IPS-NIHi7 (cell line): ENCODE data around the gene MAPKBP1.
"Not testable (repeated sequence)": the region's sequence is repeated elsewhere in the genome, so short reads cannot be mapped to it uniquely, and the experiment has no call there.

Experiments
- DNase-seq: peaks from one replicate; pipeline ENCODE4 v3.0.0; 2012; ENCODE audit warnings: mixed read lengths; ENCODE audit errors: extremely low spot score

MAPKBP1 gene

DNA sequence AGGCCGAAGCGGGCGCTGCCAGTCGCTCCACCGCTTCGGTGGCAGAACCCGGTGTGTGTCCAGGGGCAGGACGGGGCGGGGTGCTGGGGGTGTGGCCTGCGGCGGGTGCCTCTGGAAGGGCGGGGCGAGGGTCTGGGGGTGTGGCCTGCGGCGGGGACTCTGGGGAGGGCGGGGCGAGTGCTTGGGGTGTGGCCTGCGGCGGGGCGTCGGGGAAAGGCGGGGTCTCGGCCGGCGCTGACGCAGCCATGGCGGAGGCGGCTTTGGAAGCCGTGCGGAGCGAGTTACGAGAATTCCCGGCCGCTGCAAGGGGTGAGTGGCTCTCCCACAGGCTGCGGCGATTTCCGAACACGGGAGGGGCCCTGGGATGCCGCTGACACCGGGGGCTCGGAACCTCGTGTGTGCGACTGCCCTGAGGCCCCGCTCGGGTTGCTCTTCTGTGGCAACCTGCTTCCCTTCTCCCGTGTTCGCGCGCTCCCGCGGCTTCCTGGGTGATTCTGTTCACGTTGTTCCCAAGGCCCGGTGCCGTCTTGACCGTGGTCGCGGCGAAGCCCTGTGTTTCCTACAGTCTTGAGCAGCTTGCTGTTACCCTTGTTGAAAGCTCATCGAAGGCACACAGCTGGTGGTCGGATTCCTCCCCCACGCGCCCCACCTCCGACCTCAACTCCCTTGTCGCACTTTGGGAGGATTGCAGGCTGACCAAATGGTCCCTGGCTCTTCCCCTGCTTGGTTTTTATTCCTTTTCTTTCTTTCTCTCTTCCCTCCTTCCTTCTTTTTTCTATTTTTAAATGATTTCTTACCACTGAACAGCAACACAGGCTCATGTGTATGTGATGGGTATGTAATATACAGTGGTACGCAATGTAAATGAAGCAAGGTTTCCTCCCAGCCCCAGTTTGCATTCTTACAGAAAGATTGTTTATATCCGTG, 53.9 kb downstream of the MAPKBP1 start, which contains the start of gene JMJD7:
JMJD7 (plus strand) TSS at position 213 of the 927 bp plus-strand sequence; CDS start at position 246, 33 bp downstream.
- peak; percentile 100 for DNase-seq

DNA sequence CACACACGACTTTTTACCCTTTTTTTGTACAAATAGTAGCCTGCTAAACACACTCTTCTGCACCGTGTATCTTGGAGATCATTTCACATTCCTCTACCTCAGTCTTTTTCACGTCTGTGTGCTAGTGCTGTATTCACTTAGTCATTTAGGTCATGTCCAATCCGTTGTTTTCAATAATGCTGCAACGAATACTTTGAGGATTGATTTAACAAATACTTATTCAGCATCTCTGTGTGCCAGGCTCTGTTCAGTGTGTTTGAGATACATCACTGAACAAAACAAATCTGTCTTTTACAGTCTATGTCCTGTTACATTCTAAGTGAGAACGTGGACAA, 54.5 kb downstream of the MAPKBP1 start:
- DNase-seq: no peak

DNA sequence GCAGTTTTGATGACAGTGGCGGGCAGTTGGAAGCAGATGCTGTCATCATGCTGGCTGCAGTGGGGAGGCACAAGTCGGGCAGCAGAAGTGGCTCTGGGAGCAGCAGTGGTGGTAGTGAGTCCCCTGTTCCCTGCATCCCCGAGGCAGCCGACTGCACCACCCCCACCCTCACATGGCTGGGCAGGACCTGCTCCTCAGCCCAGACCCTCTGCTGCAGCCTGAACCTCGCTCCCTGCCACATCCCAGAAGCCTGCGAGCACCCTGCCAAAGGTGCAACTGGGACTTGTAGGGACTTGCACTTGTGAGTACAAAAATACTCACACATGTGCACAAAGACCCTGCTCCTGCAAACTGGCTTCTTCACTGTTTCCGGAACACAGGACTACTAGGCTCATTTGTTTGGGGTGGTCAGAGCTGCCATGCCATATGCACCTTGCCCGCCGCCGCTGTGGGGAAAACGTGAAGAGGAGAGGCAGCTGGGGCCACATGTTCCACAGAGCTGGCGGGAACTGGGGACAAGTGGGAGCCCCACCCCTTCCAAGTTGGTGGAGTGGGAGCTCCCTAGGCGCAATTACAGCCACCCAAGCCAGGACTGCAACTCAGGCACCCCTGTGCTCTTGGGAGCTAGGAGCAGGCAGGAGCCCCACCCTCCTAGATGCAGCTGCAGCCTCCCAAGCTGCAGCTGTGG, 55.8 kb downstream of the MAPKBP1 start:
- DNase-seq: no peak

DNA sequence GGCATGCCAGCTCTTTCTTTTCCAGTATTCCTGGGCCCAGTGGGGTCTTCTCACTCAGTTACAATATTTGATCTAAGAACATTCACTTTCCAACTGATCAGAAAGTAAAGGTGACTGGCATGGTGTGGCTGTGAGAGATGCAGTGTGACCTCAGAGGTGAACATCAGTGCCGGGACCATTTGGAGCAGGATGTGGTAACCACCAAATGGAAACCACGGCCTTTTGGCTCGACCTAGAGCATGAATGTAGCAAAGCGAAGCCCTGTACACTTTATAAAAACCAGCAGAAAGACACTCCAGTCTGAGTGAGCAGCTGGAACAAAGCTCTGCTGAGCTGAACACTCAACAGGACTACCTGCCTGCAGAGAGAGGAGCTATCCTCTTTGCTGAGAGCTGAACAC, 57.0 kb downstream of the MAPKBP1 start:
- DNase-seq: not testable (repeated sequence)

DNA sequence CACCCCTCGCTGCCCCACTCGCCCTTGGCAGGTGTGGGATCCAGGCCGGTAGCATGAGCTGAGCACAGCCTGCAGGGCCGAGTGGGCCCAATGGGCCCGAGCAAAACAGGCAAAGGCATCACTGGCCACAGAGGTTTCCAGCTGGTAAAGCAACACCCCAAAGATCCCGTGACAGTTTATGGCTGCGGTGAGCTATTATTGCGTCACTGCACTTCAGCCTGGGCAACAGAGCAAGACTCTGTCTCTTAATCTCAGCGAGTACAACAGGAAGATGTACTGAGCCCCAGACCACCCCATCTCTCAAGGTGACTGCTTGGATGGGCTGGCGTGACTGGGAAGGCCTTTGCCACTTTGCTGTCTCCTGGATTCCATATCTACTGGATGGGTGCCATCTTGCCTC, 57.9 kb downstream of the MAPKBP1 start:
- no peak for DNase-seq

DNA sequence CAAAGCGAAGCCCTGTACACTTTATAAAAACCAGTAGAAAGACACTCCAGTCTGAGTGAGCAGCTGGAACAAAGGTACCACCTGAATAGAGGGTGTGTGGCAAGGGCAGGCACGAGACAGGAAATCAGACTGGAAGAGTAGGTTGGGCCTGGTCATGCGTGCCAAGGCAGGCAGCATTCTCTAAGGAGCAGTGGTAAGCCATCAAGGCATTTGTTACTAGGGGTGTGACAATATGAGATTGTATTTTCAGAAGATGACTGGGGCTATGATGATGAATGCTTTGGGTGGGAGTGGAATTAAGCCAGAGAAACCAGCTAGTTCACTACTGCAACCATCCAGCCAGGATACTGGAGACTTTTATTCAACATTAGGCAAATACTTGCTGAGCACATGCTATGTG, 58.6 kb downstream of the MAPKBP1 start:
- no peak for DNase-seq

DNA sequence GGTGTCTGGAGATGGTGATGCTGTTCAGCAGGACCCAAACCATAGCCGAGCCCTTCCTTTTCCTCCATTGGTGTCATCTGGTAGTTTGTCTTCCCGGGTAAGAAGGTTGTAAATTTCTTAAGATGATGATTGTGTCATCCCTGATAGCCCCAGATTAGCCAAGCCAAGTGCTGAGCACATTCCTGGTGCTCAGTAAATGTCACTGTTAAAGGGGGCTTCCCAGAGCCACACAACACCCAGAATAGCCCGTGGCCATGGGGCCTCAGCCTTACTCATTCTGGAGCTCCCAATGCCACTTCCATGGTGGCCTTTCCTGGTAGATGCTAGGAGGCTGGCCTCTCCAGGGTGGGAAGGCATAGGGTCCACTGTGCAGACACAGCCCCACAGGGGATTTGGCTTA, 59.8 kb downstream of the MAPKBP1 start:
- no peak for DNase-seq

DNA sequence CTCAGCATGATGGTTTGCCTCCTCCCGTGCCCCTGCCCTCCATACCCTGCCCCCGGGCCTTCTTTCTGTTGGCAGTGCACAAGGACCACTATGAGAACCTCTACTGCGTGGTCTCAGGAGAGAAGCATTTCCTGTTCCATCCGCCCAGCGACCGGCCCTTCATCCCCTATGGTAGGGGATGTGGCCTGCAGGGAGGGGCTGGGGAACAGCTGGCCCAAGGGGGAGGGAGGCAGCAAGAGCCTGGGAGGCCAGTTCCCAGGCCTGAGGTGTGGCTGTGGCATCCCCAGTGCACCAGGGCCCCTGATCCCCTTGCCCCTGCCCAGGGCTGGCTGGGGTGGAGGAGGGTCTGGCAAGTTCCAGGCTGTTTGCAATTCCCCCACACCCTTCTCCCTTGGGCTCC, 61.8 kb downstream of the MAPKBP1 start:
- no peak for DNase-seq

DNA sequence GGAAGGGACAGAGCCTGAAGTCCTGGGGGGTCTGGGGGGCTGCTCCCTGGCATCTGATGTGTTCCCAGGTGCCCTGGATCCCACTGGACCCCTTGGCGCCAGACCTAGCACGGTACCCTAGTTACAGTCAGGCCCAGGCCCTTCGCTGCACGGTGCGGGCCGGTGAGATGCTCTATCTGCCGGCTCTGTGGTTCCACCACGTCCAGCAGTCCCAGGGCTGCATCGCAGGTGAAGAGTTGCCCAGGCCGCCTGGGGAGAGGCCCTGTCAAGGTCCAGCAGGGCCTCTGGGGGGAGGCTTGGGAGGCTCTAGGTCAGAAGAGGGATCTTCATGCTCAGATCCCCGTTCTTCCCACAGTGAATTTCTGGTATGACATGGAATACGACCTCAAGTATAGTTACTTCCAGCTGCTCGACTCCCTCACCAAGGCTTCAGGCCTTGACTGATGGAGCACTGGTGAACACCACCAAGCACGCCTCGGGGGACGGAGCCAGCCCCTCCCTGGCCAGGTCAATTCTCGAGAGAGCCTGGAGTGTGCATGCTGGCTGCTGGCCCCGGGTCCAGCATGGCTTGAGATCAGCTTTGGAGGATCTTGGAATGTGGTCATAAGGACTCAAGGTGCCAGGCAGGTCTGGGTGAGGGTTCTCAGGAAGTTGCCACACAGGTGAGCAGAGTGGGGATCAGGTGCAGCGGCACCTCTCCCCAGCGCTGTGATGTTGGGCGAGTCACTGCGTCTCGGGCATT, 62.6 kb downstream of the MAPKBP1 start:
- DNase-seq: no peak

DNA sequence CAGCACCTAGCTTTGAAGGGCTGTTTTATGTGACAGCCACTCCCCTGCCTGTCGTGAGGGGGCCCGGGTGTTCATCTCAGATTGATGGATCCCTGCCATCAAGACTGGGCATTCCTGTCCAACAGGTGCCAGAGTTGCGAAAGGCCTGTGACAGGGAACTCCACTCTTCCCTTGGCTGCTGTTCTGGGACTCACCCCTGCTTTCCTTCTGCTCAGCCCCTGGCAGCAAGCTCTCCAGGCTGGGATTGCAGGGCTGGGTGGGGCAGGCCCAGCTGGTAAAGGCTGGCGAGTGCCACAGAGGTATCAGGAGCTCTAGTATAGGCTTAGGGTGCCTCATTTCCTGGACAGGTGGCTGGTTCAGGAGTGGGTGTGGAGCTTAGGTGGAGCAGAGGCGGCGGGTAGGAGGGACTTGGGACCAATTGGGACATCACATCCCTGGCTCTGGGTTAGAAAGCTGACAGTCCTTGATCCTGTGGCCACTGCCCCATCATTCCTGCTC, 64.2 kb downstream of the MAPKBP1 start, which contains the start of gene PLA2G4B:
PLA2G4B (plus strand) TSS at position 448 of the 498 bp plus-strand sequence. CDS start 67 bp downstream, outside the sequence.
- DNase-seq: no peak

DNA sequence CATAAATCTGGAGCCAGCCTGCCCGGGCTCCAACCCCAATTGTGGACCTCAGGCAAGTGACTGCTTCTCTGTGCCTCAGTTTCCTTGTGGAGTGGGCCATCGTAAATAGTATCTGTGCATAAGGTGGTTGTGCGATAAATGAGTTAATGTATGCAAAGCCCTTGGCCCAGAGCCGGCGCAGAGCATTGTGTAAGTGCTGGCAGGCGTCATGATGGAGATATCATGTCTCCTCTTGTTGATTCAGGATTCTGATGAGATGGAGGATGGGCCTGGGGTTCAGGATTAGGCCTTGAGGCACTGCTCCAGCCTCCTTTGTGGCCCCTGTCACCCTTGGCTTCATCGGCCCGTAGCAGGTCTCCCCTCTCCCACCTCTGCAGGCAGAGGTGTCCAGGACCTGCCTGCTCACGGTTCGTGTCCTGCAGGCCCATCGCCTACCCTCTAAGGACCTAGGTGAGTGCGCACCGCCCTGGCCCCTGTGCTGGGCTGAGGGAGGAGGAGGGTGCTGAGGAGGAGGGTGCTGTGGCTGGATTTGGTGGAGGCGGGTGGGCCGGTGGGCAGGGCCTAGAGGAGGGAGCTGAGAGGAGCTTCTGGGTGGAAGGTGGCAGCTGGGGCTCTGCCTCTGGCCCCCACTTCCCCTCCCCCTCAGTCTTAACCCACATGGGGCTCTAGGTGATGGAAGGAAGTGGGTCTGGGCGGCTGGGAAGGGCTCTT, 65.7 kb downstream of the MAPKBP1 start:
- DNase-seq: no peak

DNA sequence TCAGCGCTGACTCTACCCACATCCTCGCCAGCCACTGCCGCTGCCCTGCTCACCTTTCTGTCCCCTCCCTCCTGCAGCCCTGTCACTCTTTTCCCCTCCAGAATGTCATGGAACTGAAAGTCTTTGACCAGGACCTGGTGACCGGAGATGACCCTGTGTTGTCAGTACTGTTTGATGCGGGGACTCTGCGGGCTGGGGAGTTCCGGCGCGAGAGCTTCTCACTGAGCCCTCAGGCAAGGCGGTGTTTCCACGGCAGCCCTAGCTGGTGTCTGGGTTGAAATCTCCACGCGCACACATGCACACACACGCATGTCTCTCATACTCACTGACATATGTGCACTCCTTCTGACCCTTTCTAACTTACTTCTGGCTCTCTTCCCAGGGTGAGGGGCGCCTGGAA, 66.4 kb downstream of the MAPKBP1 start:
- no peak for DNase-seq

DNA sequence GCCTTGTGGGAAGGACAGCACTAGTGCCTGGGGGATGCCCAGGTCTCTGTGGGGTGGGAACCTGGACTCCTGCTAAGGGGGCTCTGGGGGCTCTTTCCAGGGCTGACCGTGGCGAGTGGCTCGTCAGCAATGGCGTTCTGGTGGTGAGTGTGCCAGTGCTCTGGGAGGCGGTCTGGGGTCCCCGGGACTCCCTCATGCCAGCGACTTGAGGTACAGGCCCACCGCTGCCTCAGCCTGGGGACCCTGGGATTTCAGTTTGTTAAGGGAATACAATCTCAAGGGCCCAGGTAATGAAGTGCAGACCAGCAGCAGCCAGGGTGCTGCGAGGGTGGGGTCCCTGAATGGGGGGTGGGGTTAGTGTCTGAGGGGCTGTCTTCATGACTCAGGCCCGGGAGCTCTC, 66.8 kb downstream of the MAPKBP1 start:
- DNase-seq: no peak

DNA sequence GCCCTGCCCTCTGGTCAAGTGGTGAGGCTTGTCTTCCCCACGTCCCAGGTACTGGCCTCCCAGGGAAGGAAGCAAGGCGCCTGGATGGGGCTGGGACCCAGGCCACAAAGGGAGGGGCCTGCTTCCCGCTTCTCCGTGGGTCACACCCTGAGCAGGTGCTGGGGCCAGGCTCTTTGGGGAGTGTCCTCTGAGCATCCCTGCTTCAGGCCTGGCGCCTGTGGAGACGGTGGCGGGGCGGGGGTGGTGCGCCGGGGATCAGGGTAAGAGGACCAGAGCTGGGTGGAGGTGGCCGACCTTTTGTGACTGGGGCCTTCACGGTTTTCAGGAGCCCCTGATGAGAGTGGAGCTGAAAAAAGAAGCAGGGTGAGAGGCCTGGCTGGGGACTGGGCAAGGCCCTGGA, 67.9 kb downstream of the MAPKBP1 start:
- DNase-seq: no peak

DNA sequence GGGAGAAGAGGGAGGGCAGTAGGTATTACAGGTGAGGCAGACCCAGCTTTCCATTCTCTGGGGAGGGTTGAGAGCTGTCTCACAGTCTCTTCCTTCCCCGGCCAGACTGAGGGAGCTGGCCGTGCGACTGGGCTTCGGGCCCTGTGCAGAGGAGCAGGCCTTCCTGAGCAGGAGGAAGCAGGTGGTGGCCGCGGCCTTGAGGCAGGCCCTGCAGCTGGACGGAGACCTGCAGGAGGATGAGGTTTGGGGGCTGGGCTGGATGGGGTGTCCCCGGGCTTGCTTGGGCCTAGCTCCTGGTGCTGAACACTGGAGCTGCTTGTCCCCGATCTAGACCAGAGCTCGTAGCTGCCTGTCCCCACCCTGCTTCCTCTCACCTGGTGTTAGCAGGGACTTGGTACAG, 69.3 kb downstream of the MAPKBP1 start:
- DNase-seq: no peak

DNA sequence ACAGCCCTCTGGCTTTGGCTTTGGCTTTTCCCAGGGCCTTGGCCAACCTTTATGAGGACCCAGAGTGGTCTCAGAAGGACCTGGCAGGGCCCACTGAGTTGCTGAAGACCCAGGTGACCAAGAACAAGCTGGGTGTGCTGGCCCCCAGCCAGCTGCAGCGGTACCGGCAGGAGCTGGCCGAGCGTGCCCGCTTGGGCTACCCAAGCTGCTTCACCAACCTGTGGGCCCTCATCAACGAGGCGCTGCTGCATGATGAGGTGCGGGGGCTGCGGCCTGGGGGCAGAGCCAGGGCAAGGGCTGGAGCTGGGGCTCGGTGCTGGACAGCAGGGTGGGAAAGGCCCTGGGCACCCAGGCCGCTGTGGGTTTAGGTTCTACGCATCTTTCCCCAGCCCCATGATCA, 70.5 kb downstream of the MAPKBP1 start:
- DNase-seq: no peak

DNA sequence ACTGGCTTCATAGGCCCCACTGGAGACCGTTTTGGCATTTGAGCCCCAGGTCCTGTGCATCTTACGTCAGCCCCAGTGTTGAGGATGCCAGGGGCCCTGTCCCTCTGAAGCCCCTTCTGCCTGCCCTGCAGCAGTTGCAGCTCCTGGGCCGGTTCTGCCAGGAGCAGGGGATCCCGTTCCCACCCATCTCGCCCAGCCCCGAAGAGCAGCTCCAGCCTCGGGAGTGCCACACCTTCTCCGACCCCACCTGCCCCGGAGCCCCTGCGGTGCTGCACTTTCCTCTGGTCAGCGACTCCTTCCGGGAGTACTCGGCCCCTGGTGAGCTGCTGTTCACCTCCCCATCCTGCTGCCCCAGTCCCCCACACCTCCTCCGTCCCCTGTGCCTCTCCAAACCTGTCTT, 72.9 kb downstream of the MAPKBP1 start:
- no peak for DNase-seq

DNA sequence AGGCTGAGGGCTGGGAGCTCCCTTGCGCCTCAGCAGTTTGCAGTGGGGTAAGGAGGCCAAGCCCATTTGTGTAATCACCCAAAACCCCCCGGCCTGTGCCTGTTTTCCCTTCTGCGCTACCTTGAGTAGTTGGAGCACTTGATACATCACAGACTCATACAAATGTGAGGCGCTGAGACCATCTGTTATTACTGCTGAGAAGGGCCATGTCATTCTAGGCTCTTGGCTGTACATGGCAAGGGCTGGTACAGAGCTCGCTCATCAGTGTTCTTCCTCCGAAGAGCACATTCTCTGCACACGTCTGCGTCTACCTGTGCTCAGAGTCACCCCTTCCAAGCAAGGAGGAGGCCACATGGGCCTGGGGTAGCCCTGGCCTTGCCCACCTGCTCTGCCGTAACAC, 73.7 kb downstream of the MAPKBP1 start:
- no peak for DNase-seq

DNA sequence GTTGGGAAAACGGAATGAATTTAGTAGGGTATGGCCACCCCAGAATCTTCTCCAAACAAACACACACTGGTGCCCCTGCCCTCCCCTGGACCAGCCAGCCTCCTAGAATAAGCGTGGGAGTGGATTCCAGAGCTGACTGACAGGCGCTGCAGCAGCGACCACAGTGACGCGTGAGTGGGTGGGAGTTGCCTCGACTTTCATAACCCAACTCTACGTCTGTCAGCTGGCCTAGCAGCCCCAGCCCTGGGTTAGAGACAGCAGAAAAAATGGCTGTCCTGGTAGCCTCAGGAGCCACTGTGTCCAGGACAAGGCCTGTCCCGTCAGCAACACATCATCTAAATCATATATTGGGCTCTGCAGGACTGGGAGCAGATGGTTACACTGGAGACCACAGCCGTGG, 74.3 kb downstream of the MAPKBP1 start:
- no peak for DNase-seq

DNA sequence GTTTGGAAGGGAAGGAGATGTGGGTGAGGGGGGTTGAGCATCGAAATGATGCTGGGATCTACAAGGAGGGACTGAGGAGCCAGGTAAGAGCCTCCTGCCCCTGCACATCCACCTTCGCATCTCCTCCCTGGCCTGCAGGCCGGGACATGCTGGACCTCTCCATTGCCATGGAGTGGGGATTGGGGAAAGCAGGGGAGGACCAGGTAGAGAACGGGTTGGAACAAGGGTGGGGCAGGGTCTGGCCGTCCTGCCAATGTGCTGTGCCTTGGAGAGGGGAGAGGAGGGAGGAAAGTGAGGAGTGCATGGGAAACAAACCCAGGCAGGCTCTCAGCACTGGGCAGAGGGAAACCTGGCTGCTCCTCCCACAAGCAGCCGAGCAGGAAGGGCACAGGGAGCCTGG, 74.9 kb downstream of the MAPKBP1 start:
- no peak for DNase-seq

DNA sequence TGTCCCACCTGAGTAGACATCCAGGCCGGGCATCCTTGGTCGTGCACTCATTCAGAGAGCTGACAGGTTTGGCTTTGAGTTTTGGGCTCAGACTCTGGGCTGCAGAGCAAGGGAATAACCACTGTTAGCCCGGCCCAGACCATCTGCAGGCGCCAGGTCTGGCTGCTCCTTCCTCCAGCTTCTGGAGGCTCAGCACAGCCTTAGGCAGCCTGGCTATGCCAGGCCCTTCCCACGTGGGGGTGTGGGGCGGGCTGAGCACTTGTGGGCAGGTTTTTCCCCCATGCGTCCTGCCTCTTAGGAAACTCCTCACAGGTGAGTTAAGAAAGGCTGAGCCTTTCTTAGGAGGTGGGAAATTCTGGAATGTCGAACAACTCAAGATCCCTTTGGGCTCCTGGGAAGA, 75.6 kb downstream of the MAPKBP1 start:
- DNase-seq: no peak
